A549 (cell line): ENCODE data around the gene HTR6. TPM values are rescaled to one million over a fixed set of nuclear protein-coding genes. Genes with fewer than 3 reads are reported as not detected.

Experiments used
- ATAC-seq, 2 experiments: fragments of 200-7000 bp in 1 of 2; fragments of >200 bp in 1 of 2; cut with Nextera tagmentation in 1 of 2; cut with Tn5 transposase in 1 of 2; 3 replicates each; pipeline versions ENCODE4 v1.8.0 to v1.9.1; 2018 to 2020; ENCODE audit warnings: mild to moderate bottlenecking in 1 of 2, moderate library complexity in 1 of 2
- CTCF ChIA-PET: fragments of 300-600 bp; sonication (Branson Sonifier 250); formaldehyde crosslinking; extraction: SDS; loops from one replicate; lab custom pipeline; 2021; ENCODE audit warnings: antibody characterized with exemption, inconsistent platforms; lab: Yijun Ruan, JAX
- POLR2A ChIA-PET: fragments of 350-600 bp; formaldehyde crosslinking; extraction: SDS; loops from one replicate; lab custom pipeline; 2021; ENCODE audit warnings: antibody characterized with exemption, inconsistent platforms; lab: Yijun Ruan, JAX
- DNase-seq, 2 experiments: peaks; one replicate each; pipeline versions ENCODE4 v3.0.0 to v3.0.0-alpha.2; 2011 to 2016; ENCODE audit warnings: low read depth in 1 of 2, low spot score in 1 of 2
- FAIRE-seq: peaks from 2 replicates; lab custom pipeline; 2011; peaks lifted over from hg19 to GRCh38; lab: Jason Lieb, UNC
- H3K27ac ChIP-seq, 2 experiments: fragments of >200 bp; sonication (Bioruptor Twin); formaldehyde crosslinking; 3 replicates each; pipeline ENCODE4 v1.5.1; 2016 to 2017
- H3K4me1 ChIP-seq: fragments of >200 bp; sonication (Bioruptor Twin); formaldehyde crosslinking; 3 replicates; pipeline ENCODE4 v1.6.1; 2016
- H3K4me2 ChIP-seq: fragments of >200 bp; sonication (Bioruptor Twin); formaldehyde crosslinking; 3 replicates; pipeline ENCODE4 v1.6.1; 2016
- H3K4me3 ChIP-seq: fragments of >200 bp; sonication (Bioruptor Twin); formaldehyde crosslinking; 3 replicates; pipeline ENCODE4 v1.5.1; 2016
- H3K9me3 ChIP-seq: fragments of >200 bp; sonication (Bioruptor Twin); formaldehyde crosslinking; 3 replicates; pipeline ENCODE4 v1.6.1; 2016
- BHLHE40 ChIP-seq: IDR thresholded peaks from 2 replicates; pipeline ENCODE4 v1.6.1; 2012; ENCODE audit warnings: low read depth, low read length, inconsistent platforms
- CBX2 ChIP-seq: fragments of 200-600 bp; sonication (generic); IDR thresholded peaks from 2 replicates; pipeline ENCODE4 v1.6.1; 2016; ENCODE audit warnings: low read depth, mild to moderate bottlenecking, borderline replicate concordance
- CBX8 ChIP-seq: fragments of 200-600 bp; sonication (generic); IDR thresholded peaks from 2 replicates; pipeline ENCODE4 v1.6.1; 2016
- CHD4 ChIP-seq: fragments of 200-600 bp; sonication (generic); IDR thresholded peaks from 2 replicates; pipeline ENCODE4 v1.6.1; 2016; ENCODE audit warnings: antibody characterized with exemption, mild to moderate bottlenecking, borderline replicate concordance
- HOXA7 ChIP-seq: fragments of 250-450 bp; sonication (Bioruptor Pico); IDR thresholded peaks from 2 replicates; pipeline ENCODE4 v1.5.0; 2020; ENCODE audit warnings: mild to moderate bottlenecking, moderate library complexity
- JUN ChIP-seq, 2 experiments: fragments of >200 bp; sonication (Bioruptor Twin); formaldehyde crosslinking; IDR thresholded peaks; 2 replicates in 1 of 2; 3 replicates in 1 of 2; pipeline ENCODE4 v1.6.1; 2016 to 2017
- KDM1A ChIP-seq: fragments of 200-600 bp; sonication (generic); IDR thresholded peaks from 2 replicates; pipeline ENCODE4 v1.6.1; 2016; ENCODE audit warnings: low read depth, mild to moderate bottlenecking
- KDM5A ChIP-seq: fragments of 200-600 bp; sonication (generic); IDR thresholded peaks from 2 replicates; pipeline ENCODE4 v1.6.1; 2016; ENCODE audit warnings: antibody characterized with exemption, mild to moderate bottlenecking
- MYC ChIP-seq: IDR thresholded peaks from 2 replicates; pipeline ENCODE4 v1.6.1; 2012; ENCODE audit warnings: mild to moderate bottlenecking, inconsistent platforms, low read length, improper control_type of control experiment, borderline replicate concordance
- NFE2L2 ChIP-seq: fragments of 150-350 bp; conservative IDR thresholded peaks from 2 replicates; pipeline ENCODE4 v1.6.1; 2014; ENCODE audit warnings: low read length
- NPAS2 ChIP-seq: fragments of 250-450 bp; sonication (Bioruptor Pico); IDR thresholded peaks from 2 replicates; pipeline ENCODE4 v1.8.0; 2022; ENCODE audit warnings: mild to moderate bottlenecking, moderate library complexity, borderline replicate concordance
- PHF8 ChIP-seq: fragments of 200-600 bp; sonication (generic); IDR thresholded peaks from 2 replicates; pipeline ENCODE4 v1.6.1; 2016; ENCODE audit warnings: low read depth, mild to moderate bottlenecking, antibody characterized with exemption, moderate library complexity, borderline replicate concordance
- POLR2AphosphoS2 ChIP-seq: conservative IDR thresholded peaks from 2 replicates; pipeline ENCODE4 v1.6.1; 2012; ENCODE audit warnings: low read length, improper control_type of control experiment, inconsistent platforms
- RAD21 ChIP-seq, 2 experiments: fragments of >200 bp in 1 of 2; sonication (Bioruptor Twin) in 1 of 2; formaldehyde crosslinking in 1 of 2; IDR thresholded peaks in 1 of 2; conservative IDR thresholded peaks in 1 of 2; 2 replicates in 1 of 2; 3 replicates in 1 of 2; pipeline ENCODE4 v1.6.1; 2012 to 2018; ENCODE audit warnings: inconsistent platforms in 1 of 2
- RARB ChIP-seq: fragments of 250-450 bp; sonication (Bioruptor Pico); IDR thresholded peaks from 2 replicates; pipeline ENCODE4 v1.8.0; 2021; ENCODE audit warnings: mild to moderate bottlenecking, moderate library complexity
- TFCP2L1 ChIP-seq: fragments of 250-450 bp; sonication (Bioruptor Pico); IDR thresholded peaks from 2 replicates; pipeline ENCODE4 v1.5.0; 2021; ENCODE audit warnings: mild to moderate bottlenecking
- ZNF302 ChIP-seq: fragments of 250-450 bp; sonication (Bioruptor Pico); IDR thresholded peaks from 2 replicates; pipeline ENCODE4 v1.9.0; 2021; ENCODE audit warnings: inconsistent platforms, mild to moderate bottlenecking, moderate library complexity
- WGBS: methylation state at CpG from one replicate; pipeline ENCODE4 v1.1.6; 2017; ENCODE audit errors: missing lambda C conversion rate; 5-methylcytosine and 5-hydroxymethylcytosine counted together
- polyA minus RNA-seq: library from RNA; depleted of rRNA, polyadenylated mRNA; stranded (reverse); fragments of >200 nt; gene quantifications from 2 replicates; pipeline ENCODE4 v1.2.3, GENCODE V29; 2011; rRNA and poly(A)+ RNA removed
- polyA plus RNA-seq, 4 experiments: library from polyadenylated mRNA; depleted of rRNA in 3 of 4; stranded (reverse); fragments of >200 nt; fragmentation: RNase III in 1 of 4; extraction: RNeasy Plus Mini Kit Qiagen cat#74134 plus additional on column Dnase treatment in 1 of 4; gene quantifications; 2 replicates in 3 of 4; 3 replicates in 1 of 4; pipeline ENCODE4 v1.2.3, GENCODE V29; 2011 to 2017
- TF ChIP-seq, protein P1 (sequence below): fragments of 250-450 bp; sonication (Bioruptor Pico); IDR thresholded peaks from 2 replicates; pipeline ENCODE4 v1.5.0; 2021; ENCODE audit warnings: mild to moderate bottlenecking, moderate library complexity, borderline replicate concordance
- TF ChIP-seq, protein P2 (sequence below): fragments of >200 bp; sonication (Bioruptor Twin); formaldehyde crosslinking; IDR thresholded peaks from 2 replicates; pipeline ENCODE4 v1.6.1; 2016
- TF ChIP-seq, protein P3 (sequence below): fragments of >200 bp; sonication (Bioruptor Twin); formaldehyde crosslinking; IDR thresholded peaks from 3 replicates; pipeline ENCODE4 v1.6.1; 2016
- TF ChIP-seq, protein P4 (sequence below): fragments of 200-600 bp; sonication (generic); IDR thresholded peaks from 2 replicates; pipeline ENCODE4 v1.6.1; 2016; ENCODE audit warnings: antibody characterized with exemption, mild to moderate bottlenecking, moderate library complexity

The HTR6 gene
- 0.04 TPM in 1 of 2 replicates, not detected in the other for polyA plus RNA-seq (2011; rRNA removed)
- polyA plus RNA-seq (2012; cell fraction: cytosol; rRNA removed), result 0.09 TPM in 2 replicates
- polyA plus RNA-seq (2012; cell fraction: nucleus; rRNA removed), result 0.05 and 0.25 TPM in 2 replicates
- 0.13 to 0.30 TPM (median 0.21 TPM) in 3 replicates for polyA plus RNA-seq (2017; fragmentation: RNase III; extraction: RNeasy Plus Mini Kit Qiagen cat#74134 plus additional on column Dnase treatment)
- polyA minus RNA-seq, result not detected in 2 replicates

DNA sequence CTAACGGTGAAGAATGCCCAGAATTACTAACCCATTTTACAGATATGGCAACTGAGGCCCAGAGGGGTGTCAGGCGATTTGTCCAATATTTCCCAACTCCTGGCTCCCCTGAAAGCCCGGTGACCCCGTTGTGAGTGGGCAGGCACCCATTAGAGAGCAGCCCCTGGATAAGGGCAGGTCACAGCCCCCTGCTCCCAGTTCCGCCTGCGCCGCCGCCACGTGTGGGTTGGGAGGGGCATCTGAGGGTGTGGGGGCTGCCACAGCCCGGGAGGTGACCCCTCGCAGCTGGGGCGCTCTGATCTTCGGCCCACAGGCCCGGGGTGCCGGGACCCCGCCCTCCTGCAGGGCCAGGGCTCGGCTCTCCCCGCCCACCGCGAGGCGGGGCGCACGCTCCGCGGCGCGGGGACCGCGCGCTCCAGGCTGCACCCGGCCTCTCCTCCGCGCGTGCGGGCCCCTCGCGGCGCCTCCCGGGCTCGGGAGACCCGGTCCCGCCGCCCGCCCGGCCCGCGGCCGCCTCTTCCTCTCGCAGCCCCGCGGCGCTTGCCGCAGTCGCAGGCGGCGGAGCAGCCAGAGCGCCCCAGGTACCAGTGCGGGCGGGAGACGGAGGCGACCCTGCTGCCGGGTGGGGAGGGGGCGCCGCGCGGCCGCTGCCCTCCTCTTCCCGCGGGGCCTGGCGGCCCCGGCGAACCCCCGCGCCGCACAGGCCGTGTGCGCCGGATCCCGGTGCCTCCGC lies at the start of gene HTR6:
TSS of gene HTR6 (plus strand) at position 423 of the 733 bp plus-strand sequence. CDS start 879 bp downstream, outside the sequence.
- no peaks in the 10 kb centered on the region for H3K9me3 ChIP-seq
- H3K27ac ChIP-seq, result peak within 1 kb of the TSS; percentile 56 to 85; a peak in 5 of 6 replicates
- ChIA-PET POLR2A (no interaction called here), CTCF (interaction anchor here (0.5 to 1.7 kb wide), 3 partner anchors 11 to 208 kb away, joined by 3 to 8 read pairs (median 4); no protein-coding TSS in a partner anchor)
- FAIRE-seq (no peak), ATAC-seq (peak in 1 of 2 experiments; percentile 24; a peak in 1 of 6 replicates), DNase-seq (no peak)
- H3K4me1 ChIP-seq, result no peaks in the 10 kb centered on the region
- peak within 1 kb of the TSS; percentile 67 for H3K4me3 ChIP-seq
- H3K4me2 ChIP-seq, result peak within 1 kb of the TSS; percentile 98
- no peak for TF ChIP-seq ZNF302 (CRISPR knock-in tag)
- no peak for TF ChIP-seq NPAS2 (CRISPR knock-in tag)
- no peak for TF ChIP-seq CBX2
- no peak for TF ChIP-seq CBX8
- TF ChIP-seq, protein P1, sequence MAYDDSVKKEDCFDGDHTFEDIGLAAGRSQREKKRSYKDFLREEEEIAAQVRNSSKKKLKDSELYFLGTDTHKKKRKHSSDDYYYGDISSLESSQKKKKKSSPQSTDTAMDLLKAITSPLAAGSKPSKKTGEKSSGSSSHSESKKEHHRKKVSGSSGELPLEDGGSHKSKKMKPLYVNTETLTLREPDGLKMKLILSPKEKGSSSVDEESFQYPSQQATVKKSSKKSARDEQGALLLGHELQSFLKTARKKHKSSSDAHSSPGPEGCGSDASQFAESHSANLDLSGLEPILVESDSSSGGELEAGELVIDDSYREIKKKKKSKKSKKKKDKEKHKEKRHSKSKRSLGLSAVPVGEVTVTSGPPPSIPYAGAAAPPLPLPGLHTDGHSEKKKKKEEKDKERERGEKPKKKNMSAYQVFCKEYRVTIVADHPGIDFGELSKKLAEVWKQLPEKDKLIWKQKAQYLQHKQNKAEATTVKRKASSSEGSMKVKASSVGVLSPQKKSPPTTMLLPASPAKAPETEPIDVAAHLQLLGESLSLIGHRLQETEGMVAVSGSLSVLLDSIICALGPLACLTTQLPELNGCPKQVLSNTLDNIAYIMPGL, result no peak
- no peak for TF ChIP-seq KDM5A
- TF ChIP-seq, protein P2, sequence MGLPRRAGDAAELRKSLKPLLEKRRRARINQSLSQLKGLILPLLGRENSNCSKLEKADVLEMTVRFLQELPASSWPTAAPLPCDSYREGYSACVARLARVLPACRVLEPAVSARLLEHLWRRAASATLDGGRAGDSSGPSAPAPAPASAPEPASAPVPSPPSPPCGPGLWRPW, result no peak
- TF ChIP-seq BHLHE40, result no peak
- TF ChIP-seq RAD21 (conservative IDR thresholded peaks at IDR 0.05 in 1 of 2, IDR thresholded peaks at IDR 0.05 in 1 of 2), result no peak
- no peak for TF ChIP-seq JUN (IDR thresholded peaks at IDR 0.05)
- TF ChIP-seq, protein P3, sequence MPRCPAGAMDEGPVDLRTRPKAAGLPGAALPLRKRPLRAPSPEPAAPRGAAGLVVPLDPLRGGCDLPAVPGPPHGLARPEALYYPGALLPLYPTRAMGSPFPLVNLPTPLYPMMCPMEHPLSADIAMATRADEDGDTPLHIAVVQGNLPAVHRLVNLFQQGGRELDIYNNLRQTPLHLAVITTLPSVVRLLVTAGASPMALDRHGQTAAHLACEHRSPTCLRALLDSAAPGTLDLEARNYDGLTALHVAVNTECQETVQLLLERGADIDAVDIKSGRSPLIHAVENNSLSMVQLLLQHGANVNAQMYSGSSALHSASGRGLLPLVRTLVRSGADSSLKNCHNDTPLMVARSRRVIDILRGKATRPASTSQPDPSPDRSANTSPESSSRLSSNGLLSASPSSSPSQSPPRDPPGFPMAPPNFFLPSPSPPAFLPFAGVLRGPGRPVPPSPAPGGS, result no peak
- TF ChIP-seq PHF8, result no peak
- 21% methylated on average over 4 of the region's 80 CpGs for WGBS

DNA sequence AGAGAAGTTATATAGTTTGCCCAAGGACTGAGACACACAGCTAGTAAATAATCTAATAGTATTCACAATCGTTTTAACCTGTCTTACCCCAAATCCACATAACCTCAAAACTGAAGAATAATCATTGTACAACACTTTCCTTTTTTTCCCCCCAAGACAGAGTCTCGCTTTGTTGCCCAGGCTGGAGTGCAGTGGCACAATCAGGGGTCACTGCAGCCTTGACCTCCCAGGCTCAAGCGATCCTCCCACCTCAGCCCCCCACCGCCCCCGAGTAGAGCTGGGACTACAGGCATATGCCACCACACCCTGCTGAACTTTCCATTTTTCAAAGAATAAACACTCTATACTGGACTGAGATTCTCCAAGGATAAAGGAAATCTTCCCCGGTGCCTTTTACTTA lies 49.2 kb upstream of the HTR6 start:
- Histone ChIP-seq H3K9me3 (no peaks in the 10 kb centered on the region), H3K27ac (no peak overlapping the region; a peak in 2 of 6 replicates), H3K4me2 (no peak overlapping the region), H3K4me3 (no peak overlapping the region)
- POLR2A ChIA-PET, result no interaction called here
- CTCF ChIA-PET, result interaction anchor here (0.6 kb wide), 1 partner anchor 45 kb away, joined by 4 read pairs; no protein-coding TSS in a partner anchor
- no peak for FAIRE-seq
- 81% methylated on average over 5 of the region's 6 CpGs for WGBS
- no peak for TF ChIP-seq HOXA7 (CRISPR knock-in tag)
- TF ChIP-seq, protein P4, sequence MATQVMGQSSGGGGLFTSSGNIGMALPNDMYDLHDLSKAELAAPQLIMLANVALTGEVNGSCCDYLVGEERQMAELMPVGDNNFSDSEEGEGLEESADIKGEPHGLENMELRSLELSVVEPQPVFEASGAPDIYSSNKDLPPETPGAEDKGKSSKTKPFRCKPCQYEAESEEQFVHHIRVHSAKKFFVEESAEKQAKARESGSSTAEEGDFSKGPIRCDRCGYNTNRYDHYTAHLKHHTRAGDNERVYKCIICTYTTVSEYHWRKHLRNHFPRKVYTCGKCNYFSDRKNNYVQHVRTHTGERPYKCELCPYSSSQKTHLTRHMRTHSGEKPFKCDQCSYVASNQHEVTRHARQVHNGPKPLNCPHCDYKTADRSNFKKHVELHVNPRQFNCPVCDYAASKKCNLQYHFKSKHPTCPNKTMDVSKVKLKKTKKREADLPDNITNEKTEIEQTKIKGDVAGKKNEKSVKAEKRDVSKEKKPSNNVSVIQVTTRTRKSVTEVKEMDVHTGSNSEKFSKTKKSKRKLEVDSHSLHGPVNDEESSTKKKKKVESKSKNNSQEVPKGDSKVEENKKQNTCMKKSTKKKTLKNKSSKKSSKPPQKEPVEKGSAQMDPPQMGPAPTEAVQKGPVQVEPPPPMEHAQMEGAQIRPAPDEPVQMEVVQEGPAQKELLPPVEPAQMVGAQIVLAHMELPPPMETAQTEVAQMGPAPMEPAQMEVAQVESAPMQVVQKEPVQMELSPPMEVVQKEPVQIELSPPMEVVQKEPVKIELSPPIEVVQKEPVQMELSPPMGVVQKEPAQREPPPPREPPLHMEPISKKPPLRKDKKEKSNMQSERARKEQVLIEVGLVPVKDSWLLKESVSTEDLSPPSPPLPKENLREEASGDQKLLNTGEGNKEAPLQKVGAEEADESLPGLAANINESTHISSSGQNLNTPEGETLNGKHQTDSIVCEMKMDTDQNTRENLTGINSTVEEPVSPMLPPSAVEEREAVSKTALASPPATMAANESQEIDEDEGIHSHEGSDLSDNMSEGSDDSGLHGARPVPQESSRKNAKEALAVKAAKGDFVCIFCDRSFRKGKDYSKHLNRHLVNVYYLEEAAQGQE, result no peak
- no peak for TF ChIP-seq MYC
- no peak for TF ChIP-seq POLR2AphosphoS2
- no peak for TF ChIP-seq RARB (CRISPR knock-in tag)
- no peak for TF ChIP-seq NFE2L2
- TF ChIP-seq KDM1A, result no peak
- no peak for TF ChIP-seq CHD4
- TF ChIP-seq TFCP2L1 (CRISPR knock-in tag), result no peak
- TF ChIP-seq, protein P3, result no peak
- TF ChIP-seq, all 56 proteins: peak for 0
- H3K4me1 ChIP-seq, result peaks cover 26% of the 10 kb centered on the region
- ATAC-seq, result no peak
- DNase-seq, result no peak
